GM13976 (cell line): ENCODE results near the gene SYNGR2.
"Not testable (repeated sequence)": the region's sequence is repeated elsewhere in the genome, so short reads cannot be mapped to it uniquely, and the experiment has no call there.

ENCODE experiments used
- DNase-seq: peaks from one replicate; pipeline ENCODE4 v3.0.0; 2012; ENCODE audit warnings: low spot score
- CTCF ChIP-seq: IDR thresholded peaks from 2 replicates; pipeline ENCODE4 v1.5.1; 2012; ENCODE audit warnings: borderline replicate concordance, mild to moderate bottlenecking; ENCODE audit not compliant: insufficient read depth; ENCODE audit errors: extremely low read depth, missing control alignments, control extremely low read depth
- in situ Hi-C: fragments of 300-500 bp; cut with MboI; formaldehyde crosslinking; loops from one replicate; pipeline ENCODE4 v1.12.0; 2022; ENCODE audit warnings: low sequenced_read_pairs, mixed read lengths, inconsistent platforms; ENCODE audit not compliant: unreplicated experiment

The SYNGR2 gene

DNA sequence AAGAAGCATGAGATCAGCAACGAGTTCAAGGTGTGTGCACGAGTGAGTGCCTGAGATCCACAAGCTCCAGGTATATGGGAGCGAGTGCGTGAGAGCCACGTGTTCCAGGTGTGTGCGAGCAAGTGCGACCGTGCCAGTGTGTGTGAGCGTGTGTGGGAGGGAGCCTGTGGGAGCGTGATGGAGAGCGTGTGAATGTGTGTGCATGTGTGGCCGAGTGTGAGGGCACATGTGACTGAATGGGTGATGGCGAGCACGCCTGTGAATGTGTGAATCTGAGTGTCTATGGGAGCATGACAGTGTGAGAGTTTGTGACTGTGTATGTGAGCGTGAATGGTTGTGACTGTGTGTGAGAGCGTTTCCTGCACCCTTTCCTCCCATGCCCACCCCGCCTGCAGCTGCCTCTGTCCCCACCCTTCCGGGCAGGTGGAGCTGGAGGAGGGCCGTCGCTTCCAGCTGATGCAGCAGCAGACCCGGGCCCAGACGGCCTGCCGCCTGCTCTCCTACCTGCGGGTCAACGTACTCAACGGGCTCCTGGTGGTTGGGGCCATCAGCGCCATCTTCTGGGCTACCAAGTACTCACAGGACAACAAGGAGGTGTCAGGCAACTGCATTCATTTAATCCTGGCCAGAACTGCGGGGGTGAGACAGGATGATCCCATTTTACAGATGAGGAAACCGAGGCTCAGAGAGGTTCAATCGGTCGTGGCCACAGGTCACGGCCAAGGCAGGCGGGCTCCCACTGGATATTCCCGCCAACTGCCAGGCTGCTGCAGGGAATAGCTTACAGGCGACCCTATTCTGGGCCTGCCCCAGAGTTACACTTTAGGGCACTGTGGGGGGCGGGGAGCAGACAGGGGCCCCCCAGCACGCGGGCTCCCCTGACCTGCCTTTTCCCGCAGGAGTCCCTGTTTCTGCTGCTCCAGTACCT is 34.1 kb upstream of the SYNGR2 start:
- in situ Hi-C loops = no loop called here
- DNase-seq = no peak
- TF ChIP-seq CTCF = peak; percentile 78

DNA sequence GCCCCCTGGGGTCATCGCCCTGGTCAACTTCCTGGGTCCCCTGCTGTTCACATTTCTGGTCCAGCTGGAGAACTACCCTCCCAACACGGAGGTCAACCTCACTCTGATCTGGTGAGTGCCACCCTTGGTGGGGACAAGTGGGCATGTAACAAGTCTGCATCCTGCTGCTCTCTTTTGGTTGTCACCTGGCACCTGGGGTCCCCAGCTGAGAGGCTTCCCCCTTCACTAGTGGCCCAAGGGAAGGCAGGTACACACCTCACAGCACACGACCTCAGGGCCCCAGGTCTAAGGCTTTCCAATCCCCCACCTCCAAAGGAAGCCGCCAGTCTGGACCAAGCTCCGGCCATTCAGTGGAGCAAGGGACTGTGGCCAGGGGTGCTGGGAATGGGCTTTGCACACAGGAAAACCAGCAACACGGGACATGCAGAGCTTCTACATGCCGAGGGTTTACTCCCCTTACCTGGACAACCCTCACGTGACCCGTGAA is 33.4 kb upstream of the SYNGR2 start:
- in situ Hi-C loops = no loop called here
- TF ChIP-seq CTCF = no peak

DNA sequence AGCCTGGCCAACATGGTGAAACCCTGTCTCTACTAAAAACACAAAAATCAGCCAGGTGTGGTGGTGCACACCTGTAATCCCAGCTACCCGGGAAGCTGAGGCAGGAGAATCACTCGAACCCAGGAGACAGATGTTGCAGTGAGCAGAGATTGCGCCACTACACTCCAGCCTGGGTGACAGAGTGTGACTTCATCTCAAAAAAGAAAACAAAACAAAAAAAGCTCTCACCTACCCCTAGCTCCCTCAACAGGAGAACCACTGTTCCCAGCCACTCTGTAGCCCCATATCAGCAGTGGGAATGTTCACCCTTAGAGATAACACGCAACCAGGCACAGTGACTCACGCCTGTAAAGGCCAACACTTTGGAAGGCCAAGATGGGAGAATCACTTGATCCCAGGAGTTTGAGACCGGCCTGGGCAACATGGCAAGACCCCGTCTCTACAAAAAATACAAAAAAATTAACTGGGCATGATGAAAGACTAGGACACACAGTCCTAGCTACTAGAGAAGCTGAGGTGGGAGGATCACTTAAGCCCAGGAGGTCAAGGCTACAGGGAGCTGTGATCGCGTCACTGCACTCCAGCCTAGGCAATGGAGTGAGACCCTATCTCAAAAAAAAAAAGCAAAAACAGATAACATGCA is 32.4 kb upstream of the SYNGR2 start:
- DNase-seq = no peak
- no peak for TF ChIP-seq CTCF
- in situ Hi-C loops = no loop called here

More for the DNA sequence above, 33.4 kb upstream of the SYNGR2 start:
- no peak for DNase-seq

DNA sequence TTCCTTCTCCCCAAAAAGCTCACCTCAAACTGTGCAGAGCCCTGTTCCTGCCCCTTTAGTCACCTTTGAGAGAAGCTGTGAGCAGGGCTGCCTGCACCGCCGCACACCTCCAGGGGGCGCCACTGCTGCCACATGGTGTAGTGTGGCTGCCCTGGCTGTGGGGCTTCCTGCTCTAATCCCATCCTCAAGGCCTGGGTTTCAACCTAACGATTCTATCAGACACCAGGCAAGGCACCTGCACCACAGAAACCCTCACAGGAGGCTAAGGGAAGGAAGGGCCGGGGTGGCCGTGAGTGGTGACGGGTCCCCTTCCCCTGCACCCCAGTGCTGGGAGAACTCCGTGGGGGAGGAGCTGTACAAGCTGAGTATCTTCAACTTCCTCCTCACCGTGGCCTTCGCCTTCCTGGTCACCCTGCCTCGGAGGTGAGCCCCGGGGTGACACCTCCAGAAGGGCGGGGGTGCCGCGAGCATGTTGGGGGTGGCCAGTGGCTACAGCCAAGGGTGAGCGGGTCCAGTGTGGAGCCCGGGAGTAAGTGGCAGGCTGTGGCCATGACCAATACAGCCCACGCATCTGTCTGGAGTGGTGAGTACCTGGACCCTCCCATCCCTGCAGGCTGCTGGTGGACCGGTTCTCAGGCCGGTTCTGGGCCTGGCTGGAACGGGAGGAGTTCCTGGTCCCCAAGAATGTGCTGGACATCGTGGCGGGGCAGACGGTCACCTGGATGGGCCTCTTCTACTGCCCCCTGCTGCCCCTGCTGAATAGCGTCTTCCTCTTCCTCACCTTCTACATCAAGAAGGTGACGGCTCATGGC is 30.8 kb upstream of the SYNGR2 start:
- in situ Hi-C loops = no loop called here
- DNase-seq = no peak
- peak; percentile 47 for TF ChIP-seq CTCF

GRCh38 chr17:78138204-78139060 is 29.9 kb upstream of the SYNGR2 start:
- no peak for DNase-seq
- in situ Hi-C loops = no loop called here
- TF ChIP-seq CTCF = no peak

GRCh38 chr17:78139861-78140168 is 28.6 kb upstream of the SYNGR2 start:
- in situ Hi-C loops, DNase-seq: not testable (repeated sequence)
